ENCODE data around the gene DUS1L.

DNA sequence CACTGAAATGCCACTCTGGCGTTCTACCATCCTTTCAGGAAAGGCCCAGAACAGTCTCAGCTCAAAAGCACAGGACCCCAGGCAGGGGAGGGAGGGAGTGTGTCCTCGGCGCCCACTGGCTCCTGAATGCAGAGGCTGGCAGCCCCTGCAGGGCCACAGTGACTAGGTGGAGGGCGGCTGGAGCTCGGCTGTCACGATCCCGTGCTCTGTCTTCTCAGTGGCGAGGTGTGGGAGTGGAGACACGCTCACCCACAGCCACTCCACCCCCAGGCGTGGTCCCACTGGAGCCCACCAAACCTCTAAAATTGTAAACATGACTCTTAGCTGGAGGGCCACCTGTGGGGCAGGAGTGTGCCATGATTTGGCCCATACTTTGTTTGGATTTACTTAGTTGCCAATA lies 48.8 kb upstream of the DUS1L start:
- TF ChIP-seq ZFP30 (CRISPR knock-in tag; IDR thresholded peaks at IDR 0.05) (no peak), BACH2 (CRISPR knock-in tag; IDR thresholded peaks at IDR 0.05; ENCODE audit: borderline replicate concordance) (no peak), RARB (CRISPR knock-in tag; IDR thresholded peaks at IDR 0.05) (no peak), ARNTL (CRISPR knock-in tag; IDR thresholded peaks at IDR 0.05; ENCODE audit: borderline replicate concordance, low read depth) (no peak), GLIS3 (CRISPR knock-in tag; IDR thresholded peaks at IDR 0.05) (no peak), ESRRG (CRISPR knock-in tag; IDR thresholded peaks at IDR 0.05) (no peak), ZFP3 (CRISPR knock-in tag; IDR thresholded peaks at IDR 0.05) (no peak)
- TF ChIP-seq, protein P1, sequence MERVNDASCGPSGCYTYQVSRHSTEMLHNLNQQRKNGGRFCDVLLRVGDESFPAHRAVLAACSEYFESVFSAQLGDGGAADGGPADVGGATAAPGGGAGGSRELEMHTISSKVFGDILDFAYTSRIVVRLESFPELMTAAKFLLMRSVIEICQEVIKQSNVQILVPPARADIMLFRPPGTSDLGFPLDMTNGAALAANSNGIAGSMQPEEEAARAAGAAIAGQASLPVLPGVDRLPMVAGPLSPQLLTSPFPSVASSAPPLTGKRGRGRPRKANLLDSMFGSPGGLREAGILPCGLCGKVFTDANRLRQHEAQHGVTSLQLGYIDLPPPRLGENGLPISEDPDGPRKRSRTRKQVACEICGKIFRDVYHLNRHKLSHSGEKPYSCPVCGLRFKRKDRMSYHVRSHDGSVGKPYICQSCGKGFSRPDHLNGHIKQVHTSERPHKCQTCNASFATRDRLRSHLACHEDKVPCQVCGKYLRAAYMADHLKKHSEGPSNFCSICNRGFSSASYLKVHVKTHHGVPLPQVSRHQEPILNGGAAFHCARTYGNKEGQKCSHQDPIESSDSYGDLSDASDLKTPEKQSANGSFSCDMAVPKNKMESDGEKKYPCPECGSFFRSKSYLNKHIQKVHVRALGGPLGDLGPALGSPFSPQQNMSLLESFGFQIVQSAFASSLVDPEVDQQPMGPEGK (CRISPR knock-in tag; IDR thresholded peaks at IDR 0.05; ENCODE audit: borderline replicate concordance): no peak
- TF ChIP-seq, protein P2, sequence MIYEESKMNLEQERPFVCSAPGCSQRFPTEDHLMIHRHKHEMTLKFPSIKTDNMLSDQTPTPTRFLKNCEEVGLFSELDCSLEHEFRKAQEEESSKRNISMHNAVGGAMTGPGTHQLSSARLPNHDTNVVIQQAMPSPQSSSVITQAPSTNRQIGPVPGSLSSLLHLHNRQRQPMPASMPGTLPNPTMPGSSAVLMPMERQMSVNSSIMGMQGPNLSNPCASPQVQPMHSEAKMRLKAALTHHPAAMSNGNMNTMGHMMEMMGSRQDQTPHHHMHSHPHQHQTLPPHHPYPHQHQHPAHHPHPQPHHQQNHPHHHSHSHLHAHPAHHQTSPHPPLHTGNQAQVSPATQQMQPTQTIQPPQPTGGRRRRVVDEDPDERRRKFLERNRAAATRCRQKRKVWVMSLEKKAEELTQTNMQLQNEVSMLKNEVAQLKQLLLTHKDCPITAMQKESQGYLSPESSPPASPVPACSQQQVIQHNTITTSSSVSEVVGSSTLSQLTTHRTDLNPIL (CRISPR knock-in tag; IDR thresholded peaks at IDR 0.05; ENCODE audit: low read depth): no peak
